GM12891 (cell line): Measurements from ENCODE around the gene UNC5A.

Source experiments
- POLR2A ChIP-seq: IDR thresholded peaks from 2 replicates; pipeline ENCODE4 v1.6.1; 2011; ENCODE audit warnings: low read depth, low read length, control low read depth
- POLR2AphosphoS5 ChIP-seq: IDR thresholded peaks from 2 replicates; pipeline ENCODE4 v1.6.1; 2011; ENCODE audit warnings: low read depth, low read length, control low read depth
- SPI1 ChIP-seq: IDR thresholded peaks from 2 replicates; pipeline ENCODE4 v1.6.1; 2011; ENCODE audit warnings: low read depth, low read length, control low read depth
- TAF1 ChIP-seq: IDR thresholded peaks from 2 replicates; pipeline ENCODE4 v1.6.1; 2011; ENCODE audit warnings: low read depth, low read length, control low read depth

DNA sequence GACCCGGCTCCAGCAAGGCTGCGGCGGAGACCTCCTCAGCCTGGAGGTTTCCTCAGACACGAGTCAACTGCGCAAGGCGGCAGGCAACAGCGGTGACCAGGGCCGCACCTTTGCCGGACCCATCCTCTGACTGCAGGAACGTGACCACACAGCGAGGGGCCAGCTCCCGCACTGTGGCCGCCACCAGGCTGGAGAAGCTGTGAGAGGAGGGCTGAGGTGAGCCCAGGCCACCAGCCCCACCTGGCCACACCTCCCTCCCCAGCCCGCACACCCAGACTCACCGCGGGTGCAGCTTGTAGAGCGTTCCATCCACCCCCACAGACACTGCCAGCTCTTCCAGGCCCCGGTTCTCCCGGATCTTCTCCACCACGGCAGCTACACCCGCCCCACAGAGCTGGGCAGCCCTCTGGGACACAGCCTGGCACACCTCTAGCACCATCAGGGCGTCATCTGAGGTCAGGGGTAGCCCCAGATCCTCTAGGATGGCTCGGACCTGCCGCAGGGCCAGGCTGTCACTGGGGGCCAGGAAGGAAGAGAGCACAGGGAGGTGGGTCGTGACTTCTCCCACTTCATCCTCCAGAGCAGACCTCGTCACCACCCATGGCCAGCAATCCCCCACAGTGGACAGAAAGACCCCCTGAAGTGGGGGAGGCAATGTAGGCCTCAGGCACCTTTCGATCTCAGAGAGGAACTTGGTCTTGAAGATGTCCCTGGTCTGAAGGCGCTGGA is 70.8 kb downstream of the UNC5A start:
- TF ChIP-seq POLR2A = no peak
- no peak for TF ChIP-seq TAF1
- TF ChIP-seq POLR2AphosphoS5 = no peak
- no peak for TF ChIP-seq SPI1
